Heart left ventricle (tissue), 13 donors: Measurements from ENCODE around the gene SECTM1.

Source experiments
- CTCF ChIP-seq, 12 donors: fragments of 200-600 bp; sonication (generic) in 4 of 12; IDR thresholded peaks; one replicate each; pipeline versions ENCODE4 v1.5.0 to v1.8.0; 2018 to 2022; ENCODE audit warnings: antibody characterized with exemption in 12 of 12, mild to moderate bottlenecking in 5 of 12
- POLR2A ChIP-seq, 2 donors: fragments of 450-650 bp; IDR thresholded peaks; one replicate each; pipeline ENCODE4 v1.6.1; 2017; ENCODE audit warnings: antibody characterized with exemption in 2 of 2, mild to moderate bottlenecking in 2 of 2, moderate library complexity in 2 of 2
- donor health status: ischemic (EF 13 %, LVEDD 7.1; RV severe dilation, severe dysfunction).
- donor health status: DM: no; HTN: yes; CAD: no.
- donor health status: DM: no; HTN: no; CAD: no.
- donor health status: ischemic (EF 25% LVEDD 6.9; RV normal size, moderate dysfunction).
- donor health status: ischemic (EF 25% LVEDD 5.7; RV mildly dilated, moderate dysfunction).
- donor health status: ischemic (EF 35%, LVEDD 5.7; RV mildly dilated, moderate dysfunction).
- donor health status: nonischemic (EF 11% LVEDD 7.7; RV severe dilation, severe dysfunction).
- donor health status: DM: yes; HTN: yes; CAD: no.
- donor health status: PGD.
- donor health status: ischemic (EF 29% LVEDD 5.4; RV normal size, mild dysfunction).
- donor health status: nonischemic (EF 23%, LVEDD 6.1; RV moderate dilation, normal function).

- TF ChIP-seq CTCF (IDR thresholded peaks at IDR 0.05) (no peak), POLR2A (IDR thresholded peaks at IDR 0.05) (no peak)
These were observed 49.3 kb upstream of the SECTM1 start for GRCh38 chr17:82382933-82383255.
